ENCODE measurements around the gene NDST3. TPM values are rescaled to one million over a fixed set of nuclear protein-coding genes. Genes with fewer than 3 reads are reported as not detected.

Gene NDST3
- total and polyA plus RNA-seq, 4 donors = 0.36 to 2.8 (median 1.4) TPM

DNA sequence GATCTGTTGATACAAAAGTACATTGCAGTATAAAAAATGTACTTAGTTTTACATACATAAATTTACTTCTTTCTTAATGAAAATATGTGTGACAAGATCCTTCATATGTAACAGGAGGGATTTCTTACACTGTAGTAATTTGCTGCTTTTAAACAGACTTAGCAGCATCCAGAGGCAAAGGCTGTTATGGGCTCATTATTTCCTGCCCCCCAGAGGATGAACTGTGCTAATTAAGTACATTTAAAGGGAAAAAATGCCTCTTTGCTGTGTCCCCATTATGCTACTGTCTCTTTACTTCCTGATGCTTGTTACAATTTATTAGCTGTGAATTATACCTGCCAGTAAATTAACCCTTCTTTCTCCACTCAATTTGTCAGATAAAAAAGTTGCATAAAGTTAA, 47.1 kb downstream of the NDST3 start:
- H3K36me3 ChIP-seq (ENCODE audit: control insufficient read depth in 4 of 4, insufficient read depth in 3 of 4, low read depth in 1 of 4, low read length in 3 of 4) = no peaks in the 10 kb centered on the region
- no peaks in the 10 kb centered on the region for H3K9me3 ChIP-seq (ENCODE audit: control insufficient read depth in 4 of 4, low read length in 3 of 4)
- H3K27me3 ChIP-seq (ENCODE audit: control insufficient read depth in 4 of 4, insufficient read depth in 4 of 4, low read length in 3 of 4) = no peaks in the 10 kb centered on the region
- no peak overlapping the region for H3K27ac ChIP-seq (ENCODE audit: low read depth in 1 of 2, low read length in 2 of 2)
- no peak overlapping the region for H3K4me3 ChIP-seq (ENCODE audit: low read depth in 1 of 3, low read length in 3 of 3)
- H3K4me1 ChIP-seq (ENCODE audit: control insufficient read depth in 4 of 4, insufficient read depth in 4 of 4, low read length in 3 of 4) = no peaks in the 10 kb centered on the region
- TF ChIP-seq HNF4A (conservative IDR thresholded peaks at IDR 0.05) = no peak
- no peak overlapping the region for H3K9ac ChIP-seq (ENCODE audit: low read depth in 1 of 2, low read length in 2 of 2)
- no peak for DNase-seq (ENCODE audit: low spot score)

DNA sequence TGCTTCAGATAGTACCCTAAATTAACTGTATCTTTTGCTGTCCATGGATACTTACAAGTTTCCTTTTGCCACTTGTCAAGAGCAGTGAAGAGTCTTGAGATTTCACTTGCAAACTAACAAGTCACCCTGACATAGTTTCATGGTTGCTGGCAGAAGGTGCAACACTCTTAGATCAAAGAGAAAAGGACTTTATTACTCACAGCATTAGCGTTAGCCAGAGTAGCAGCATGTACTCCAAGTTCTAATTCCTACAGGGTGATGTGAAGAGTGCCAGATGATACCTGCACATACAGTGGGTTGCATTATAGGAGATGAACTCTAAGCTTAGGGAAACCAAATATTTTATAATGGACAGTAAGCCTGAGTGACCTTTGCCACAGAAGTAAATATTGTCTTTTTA, 47.9 kb downstream of the NDST3 start:
- H3K9me3 ChIP-seq (ENCODE audit: control insufficient read depth in 4 of 4, low read length in 3 of 4) = no peaks in the 10 kb centered on the region
- TF ChIP-seq EGR1 (IDR thresholded peaks at IDR 0.05; ENCODE audit: low read depth in 2 of 2) (no peak), YY1 (IDR thresholded peaks at IDR 0.05) (no peak), GABPA (IDR thresholded peaks at IDR 0.05 in 1 of 2, conservative IDR thresholded peaks at IDR 0.05 in 1 of 2) (no peak), FOXA2 (IDR thresholded peaks at IDR 0.05) (no peak), SP1 (IDR thresholded peaks at IDR 0.05) (no peak), HNF4G (IDR thresholded peaks at IDR 0.05) (no peak), TAF1 (conservative IDR thresholded peaks at IDR 0.05) (no peak), NR2F2 (IDR thresholded peaks at IDR 0.05) (no peak), FOXA1 (IDR thresholded peaks at IDR 0.05) (no peak)
- TF ChIP-seq, protein P1, sequence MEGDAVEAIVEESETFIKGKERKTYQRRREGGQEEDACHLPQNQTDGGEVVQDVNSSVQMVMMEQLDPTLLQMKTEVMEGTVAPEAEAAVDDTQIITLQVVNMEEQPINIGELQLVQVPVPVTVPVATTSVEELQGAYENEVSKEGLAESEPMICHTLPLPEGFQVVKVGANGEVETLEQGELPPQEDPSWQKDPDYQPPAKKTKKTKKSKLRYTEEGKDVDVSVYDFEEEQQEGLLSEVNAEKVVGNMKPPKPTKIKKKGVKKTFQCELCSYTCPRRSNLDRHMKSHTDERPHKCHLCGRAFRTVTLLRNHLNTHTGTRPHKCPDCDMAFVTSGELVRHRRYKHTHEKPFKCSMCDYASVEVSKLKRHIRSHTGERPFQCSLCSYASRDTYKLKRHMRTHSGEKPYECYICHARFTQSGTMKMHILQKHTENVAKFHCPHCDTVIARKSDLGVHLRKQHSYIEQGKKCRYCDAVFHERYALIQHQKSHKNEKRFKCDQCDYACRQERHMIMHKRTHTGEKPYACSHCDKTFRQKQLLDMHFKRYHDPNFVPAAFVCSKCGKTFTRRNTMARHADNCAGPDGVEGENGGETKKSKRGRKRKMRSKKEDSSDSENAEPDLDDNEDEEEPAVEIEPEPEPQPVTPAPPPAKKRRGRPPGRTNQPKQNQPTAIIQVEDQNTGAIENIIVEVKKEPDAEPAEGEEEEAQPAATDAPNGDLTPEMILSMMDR (IDR thresholded peaks at IDR 0.05; ENCODE audit: low read depth, low read length, missing input control) = no peak
- TF ChIP-seq, protein P2, sequence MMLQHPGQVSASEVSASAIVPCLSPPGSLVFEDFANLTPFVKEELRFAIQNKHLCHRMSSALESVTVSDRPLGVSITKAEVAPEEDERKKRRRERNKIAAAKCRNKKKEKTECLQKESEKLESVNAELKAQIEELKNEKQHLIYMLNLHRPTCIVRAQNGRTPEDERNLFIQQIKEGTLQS (IDR thresholded peaks at IDR 0.05) = no peak
- TF ChIP-seq, protein P3, sequence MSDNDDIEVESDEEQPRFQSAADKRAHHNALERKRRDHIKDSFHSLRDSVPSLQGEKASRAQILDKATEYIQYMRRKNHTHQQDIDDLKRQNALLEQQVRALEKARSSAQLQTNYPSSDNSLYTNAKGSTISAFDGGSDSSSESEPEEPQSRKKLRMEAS (IDR thresholded peaks at IDR 0.05) = no peak
- no peak overlapping the region for H3K9ac ChIP-seq (ENCODE audit: low read depth in 1 of 2, low read length in 2 of 2)
- no peaks in the 10 kb centered on the region for H3K27me3 ChIP-seq (ENCODE audit: control insufficient read depth in 4 of 4, insufficient read depth in 4 of 4, low read length in 3 of 4)
- no peak overlapping the region for H3K27ac ChIP-seq (ENCODE audit: low read depth in 1 of 2, low read length in 2 of 2)
- WGBS = 86% methylated on average over 1 of the region's 1 CpG
- H3K4me3 ChIP-seq (ENCODE audit: low read depth in 1 of 3, low read length in 3 of 3) = no peak overlapping the region
- no peaks in the 10 kb centered on the region for H3K4me1 ChIP-seq (ENCODE audit: control insufficient read depth in 4 of 4, insufficient read depth in 4 of 4, low read length in 3 of 4)
- DNase-seq (ENCODE audit: low spot score) = no peak
- no peaks in the 10 kb centered on the region for H3K36me3 ChIP-seq (ENCODE audit: control insufficient read depth in 4 of 4, insufficient read depth in 3 of 4, low read depth in 1 of 4, low read length in 3 of 4)

DNA sequence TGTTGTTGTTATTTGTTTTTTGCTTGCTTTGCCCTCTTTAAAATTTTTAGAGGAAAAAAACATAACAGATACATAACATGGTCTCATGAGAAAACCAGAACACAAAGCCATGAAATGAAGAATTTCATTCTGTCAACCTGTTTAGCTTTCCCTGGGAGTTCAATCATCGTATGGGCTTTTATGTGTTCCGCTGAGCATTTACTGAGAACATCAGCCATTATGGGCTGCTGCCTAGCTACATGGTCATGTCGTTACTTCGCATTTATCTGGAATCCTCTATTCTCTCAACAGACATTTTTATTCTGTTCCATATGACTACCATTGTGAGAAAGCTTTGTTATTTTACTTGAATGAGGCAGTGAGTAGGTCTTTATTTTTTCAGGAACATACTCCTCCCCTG, 51.4 kb downstream of the NDST3 start:
- 93% methylated on average over 4 of the region's 4 CpGs for WGBS
- no peak overlapping the region for H3K9ac ChIP-seq (ENCODE audit: low read depth in 1 of 2, low read length in 2 of 2)

More for the DNA sequence above, 51.4 kb downstream of the NDST3 start:
- no peaks in the 10 kb centered on the region for H3K27me3 ChIP-seq (ENCODE audit: control insufficient read depth in 4 of 4, insufficient read depth in 4 of 4, low read length in 3 of 4)
- H3K4me3 ChIP-seq (ENCODE audit: low read depth in 1 of 3, low read length in 3 of 3) = no peak overlapping the region
- H3K9me3 ChIP-seq (ENCODE audit: control insufficient read depth in 4 of 4, low read length in 3 of 4) = no peaks in the 10 kb centered on the region
- H3K4me1 ChIP-seq (ENCODE audit: control insufficient read depth in 4 of 4, insufficient read depth in 4 of 4, low read length in 3 of 4) = no peaks in the 10 kb centered on the region
- no peak for TF ChIP-seq TAF1 (conservative IDR thresholded peaks at IDR 0.05)
- TF ChIP-seq NR2F2 (IDR thresholded peaks at IDR 0.05) = no peak
- TF ChIP-seq HNF4G (IDR thresholded peaks at IDR 0.05) = no peak
- no peak for TF ChIP-seq HNF4A (conservative IDR thresholded peaks at IDR 0.05)
- TF ChIP-seq, protein P3 (IDR thresholded peaks at IDR 0.05) = no peak
- TF ChIP-seq FOXA2 (IDR thresholded peaks at IDR 0.05) = no peak
- TF ChIP-seq, protein P4, sequence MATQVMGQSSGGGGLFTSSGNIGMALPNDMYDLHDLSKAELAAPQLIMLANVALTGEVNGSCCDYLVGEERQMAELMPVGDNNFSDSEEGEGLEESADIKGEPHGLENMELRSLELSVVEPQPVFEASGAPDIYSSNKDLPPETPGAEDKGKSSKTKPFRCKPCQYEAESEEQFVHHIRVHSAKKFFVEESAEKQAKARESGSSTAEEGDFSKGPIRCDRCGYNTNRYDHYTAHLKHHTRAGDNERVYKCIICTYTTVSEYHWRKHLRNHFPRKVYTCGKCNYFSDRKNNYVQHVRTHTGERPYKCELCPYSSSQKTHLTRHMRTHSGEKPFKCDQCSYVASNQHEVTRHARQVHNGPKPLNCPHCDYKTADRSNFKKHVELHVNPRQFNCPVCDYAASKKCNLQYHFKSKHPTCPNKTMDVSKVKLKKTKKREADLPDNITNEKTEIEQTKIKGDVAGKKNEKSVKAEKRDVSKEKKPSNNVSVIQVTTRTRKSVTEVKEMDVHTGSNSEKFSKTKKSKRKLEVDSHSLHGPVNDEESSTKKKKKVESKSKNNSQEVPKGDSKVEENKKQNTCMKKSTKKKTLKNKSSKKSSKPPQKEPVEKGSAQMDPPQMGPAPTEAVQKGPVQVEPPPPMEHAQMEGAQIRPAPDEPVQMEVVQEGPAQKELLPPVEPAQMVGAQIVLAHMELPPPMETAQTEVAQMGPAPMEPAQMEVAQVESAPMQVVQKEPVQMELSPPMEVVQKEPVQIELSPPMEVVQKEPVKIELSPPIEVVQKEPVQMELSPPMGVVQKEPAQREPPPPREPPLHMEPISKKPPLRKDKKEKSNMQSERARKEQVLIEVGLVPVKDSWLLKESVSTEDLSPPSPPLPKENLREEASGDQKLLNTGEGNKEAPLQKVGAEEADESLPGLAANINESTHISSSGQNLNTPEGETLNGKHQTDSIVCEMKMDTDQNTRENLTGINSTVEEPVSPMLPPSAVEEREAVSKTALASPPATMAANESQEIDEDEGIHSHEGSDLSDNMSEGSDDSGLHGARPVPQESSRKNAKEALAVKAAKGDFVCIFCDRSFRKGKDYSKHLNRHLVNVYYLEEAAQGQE (IDR thresholded peaks at IDR 0.05) = no peak
- TF ChIP-seq FOXA1 (IDR thresholded peaks at IDR 0.05) = no peak
- no peak for TF ChIP-seq RXRA (IDR thresholded peaks at IDR 0.05)
- TF ChIP-seq, protein P2 (IDR thresholded peaks at IDR 0.05) = no peak
- TF ChIP-seq SP1 (IDR thresholded peaks at IDR 0.05) = no peak
- no peak for TF ChIP-seq JUND (IDR thresholded peaks at IDR 0.05)
- TF ChIP-seq, protein P5, sequence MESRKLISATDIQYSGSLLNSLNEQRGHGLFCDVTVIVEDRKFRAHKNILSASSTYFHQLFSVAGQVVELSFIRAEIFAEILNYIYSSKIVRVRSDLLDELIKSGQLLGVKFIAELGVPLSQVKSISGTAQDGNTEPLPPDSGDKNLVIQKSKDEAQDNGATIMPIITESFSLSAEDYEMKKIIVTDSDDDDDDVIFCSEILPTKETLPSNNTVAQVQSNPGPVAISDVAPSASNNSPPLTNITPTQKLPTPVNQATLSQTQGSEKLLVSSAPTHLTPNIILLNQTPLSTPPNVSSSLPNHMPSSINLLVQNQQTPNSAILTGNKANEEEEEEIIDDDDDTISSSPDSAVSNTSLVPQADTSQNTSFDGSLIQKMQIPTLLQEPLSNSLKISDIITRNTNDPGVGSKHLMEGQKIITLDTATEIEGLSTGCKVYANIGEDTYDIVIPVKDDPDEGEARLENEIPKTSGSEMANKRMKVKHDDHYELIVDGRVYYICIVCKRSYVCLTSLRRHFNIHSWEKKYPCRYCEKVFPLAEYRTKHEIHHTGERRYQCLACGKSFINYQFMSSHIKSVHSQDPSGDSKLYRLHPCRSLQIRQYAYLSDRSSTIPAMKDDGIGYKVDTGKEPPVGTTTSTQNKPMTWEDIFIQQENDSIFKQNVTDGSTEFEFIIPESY (IDR thresholded peaks at IDR 0.05) = no peak
- H3K27ac ChIP-seq (ENCODE audit: low read depth in 1 of 2, low read length in 2 of 2) = no peak overlapping the region
- DNase-seq (ENCODE audit: low spot score) = no peak
- H3K36me3 ChIP-seq (ENCODE audit: control insufficient read depth in 4 of 4, insufficient read depth in 3 of 4, low read depth in 1 of 4, low read length in 3 of 4) = no peaks in the 10 kb centered on the region

All from liver (tissue), 9 donors.